HG03108 (cell line): Measurements from ENCODE around the gene AQP9.
"Not testable (repeated sequence)": the region's sequence is repeated elsewhere in the genome, so short reads cannot be mapped to it uniquely, and the experiment has no call there.

ENCODE experiments used
- ATAC-seq: cut with Tn5 transposase; IDR thresholded peaks from one replicate; pipeline ENCODE4 v1.9.1; 2021; ENCODE audit warnings: moderate library complexity; ENCODE audit not compliant: unreplicated experiment

Gene AQP9

GRCh38 chr15:58179206-58179605 lies 41.0 kb downstream of the AQP9 start:
- ATAC-seq, result no peak

DNA sequence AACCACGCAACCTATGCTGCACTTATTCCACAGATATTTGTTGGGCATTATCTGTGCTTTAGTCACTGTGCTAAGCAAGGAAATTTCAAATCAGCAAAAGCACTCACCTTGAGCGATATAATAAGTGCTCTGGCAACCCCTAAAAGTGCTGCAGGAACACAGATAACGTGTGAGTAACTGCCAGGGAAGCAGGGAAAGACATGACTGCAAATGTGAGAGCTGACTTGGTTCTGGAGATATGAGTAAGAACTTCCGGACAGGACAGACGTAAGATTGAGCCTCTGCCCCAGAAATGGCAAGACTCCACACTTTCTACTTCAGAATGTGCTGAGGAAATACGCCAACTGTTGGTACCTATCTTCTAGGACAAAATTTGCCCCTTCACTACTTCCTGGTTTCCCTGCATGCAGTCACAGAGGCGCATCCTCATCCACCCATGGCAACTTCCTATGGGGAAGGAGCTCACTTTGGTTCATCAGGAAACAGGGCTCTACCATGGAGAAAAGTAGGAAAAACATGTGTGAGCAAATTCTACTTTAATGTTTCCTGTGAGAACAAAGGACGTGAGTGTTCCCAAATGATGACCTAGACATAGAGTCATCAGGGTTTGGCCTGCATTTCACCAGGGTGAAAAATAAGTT lies 41.7 kb downstream of the AQP9 start:
- ATAC-seq, result no peak

GRCh38 chr15:58182460-58183163 lies 44.4 kb downstream of the AQP9 start:
- ATAC-seq, result no peak

DNA sequence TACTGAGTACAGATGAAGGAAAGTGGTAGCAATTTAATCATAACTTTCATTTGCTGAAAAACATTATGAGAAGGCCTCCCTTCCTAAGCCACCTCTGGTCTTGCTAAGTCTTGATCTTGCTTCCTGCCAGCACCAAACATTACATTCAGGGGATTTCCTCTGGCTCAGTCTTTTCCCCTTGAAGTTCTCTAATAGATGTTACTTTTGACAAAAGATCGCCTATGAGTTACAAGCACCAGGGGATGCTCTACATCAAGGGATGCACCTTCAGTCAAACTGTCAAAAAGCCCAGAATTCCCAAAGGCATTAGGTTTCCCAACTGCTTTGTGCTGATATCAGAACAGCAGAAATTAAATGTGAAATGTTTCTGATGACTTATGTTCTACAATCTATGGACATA lies 47.3 kb downstream of the AQP9 start:
- no peak for ATAC-seq

DNA sequence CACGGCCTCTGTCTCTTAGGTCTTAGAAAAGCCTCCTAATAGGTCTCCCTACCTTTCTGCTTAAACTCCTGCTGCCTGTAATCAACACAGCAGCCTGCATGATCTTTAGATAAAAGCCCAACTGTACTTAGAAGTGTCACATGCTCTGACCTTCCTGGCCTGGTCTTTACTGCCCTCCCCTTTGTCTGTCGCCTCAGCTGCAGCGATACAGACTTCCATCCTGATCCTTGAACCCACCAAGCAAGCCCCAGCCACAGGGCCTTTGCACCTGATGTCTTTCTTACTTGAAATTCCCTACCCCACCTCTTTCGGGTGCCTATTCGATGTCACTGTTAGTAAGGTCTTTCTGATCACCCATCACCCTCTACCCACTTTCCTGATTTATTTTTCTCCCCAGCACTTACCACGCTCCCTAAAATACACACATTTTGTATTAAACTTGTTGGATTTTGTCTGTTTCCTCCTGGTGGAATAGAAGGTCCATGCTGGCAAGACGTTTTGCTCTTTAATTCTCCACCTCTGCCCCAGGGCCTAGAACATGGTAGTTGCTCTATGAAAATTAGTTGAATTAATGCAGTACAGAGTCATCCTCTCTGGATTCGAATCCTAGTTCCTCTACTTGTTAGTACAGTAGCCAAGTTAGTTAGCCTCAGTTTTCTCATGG lies 51.1 kb downstream of the AQP9 start:
- ATAC-seq, result no peak

DNA sequence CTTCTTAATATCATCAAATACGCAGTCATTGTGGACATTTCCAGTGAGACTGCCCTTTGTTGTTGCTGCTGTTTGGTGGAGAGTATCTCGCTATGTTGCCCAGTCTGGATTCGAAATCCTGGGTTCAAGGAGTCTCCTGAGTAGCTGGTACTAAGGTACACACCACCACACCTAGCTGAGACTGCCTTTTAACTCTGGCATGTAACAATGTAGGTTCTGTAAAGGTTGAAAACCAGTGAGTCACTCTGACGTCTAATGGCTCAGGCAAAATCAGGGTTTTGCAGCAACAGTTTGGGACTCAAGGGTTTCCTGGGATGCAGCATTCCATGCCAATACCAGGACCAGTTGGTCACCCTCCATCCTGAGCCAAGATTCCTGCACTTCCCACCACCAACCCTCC lies 52.2 kb downstream of the AQP9 start:
- no peak for ATAC-seq

DNA sequence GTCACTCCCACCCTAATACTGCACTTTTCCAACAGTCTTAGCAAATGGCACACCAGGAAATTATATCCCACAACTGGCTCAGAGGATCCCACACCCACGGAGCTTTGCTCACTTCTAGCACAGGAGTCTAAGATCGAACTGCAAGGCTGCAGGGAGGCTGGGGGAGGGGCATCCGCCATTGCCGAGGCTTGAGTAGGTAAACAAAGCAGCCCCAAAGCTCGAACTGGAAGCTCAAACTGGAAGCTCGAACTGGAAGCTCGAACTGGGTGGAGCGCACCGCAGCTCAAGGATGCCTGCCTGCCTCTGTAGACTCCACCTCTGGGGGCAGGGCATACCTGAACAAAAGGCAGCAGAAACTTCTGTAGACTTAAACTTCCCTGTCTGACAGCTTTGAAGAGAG lies 55.5 kb downstream of the AQP9 start:
- not testable (repeated sequence) for ATAC-seq

GRCh38 chr15:58200739-58201138 lies 62.6 kb downstream of the AQP9 start:
- ATAC-seq, result no peak

DNA sequence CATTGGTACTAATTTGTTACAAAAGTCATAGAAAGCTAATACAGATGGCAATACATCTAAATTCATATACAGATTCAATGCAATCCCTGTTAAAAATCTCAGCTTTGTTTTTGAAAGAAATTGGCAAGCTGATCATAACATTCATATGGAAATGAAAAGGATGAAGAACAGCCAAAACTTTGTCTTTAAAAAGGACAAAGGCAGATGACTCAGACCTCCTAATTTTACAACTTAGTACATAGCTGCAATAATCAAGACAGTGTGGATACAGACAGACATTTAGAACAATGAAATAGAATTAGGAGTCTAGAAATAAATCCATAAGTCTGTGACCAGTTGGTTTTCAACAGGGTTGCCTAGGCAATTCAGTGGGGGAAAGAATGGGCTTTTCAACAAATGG lies 63.3 kb downstream of the AQP9 start:
- no peak for ATAC-seq

GRCh38 chr15:58203537-58203936 lies 65.4 kb downstream of the AQP9 start:
- no peak for ATAC-seq

GRCh38 chr15:58206151-58206550 lies 68.0 kb downstream of the AQP9 start:
- ATAC-seq, result no peak

DNA sequence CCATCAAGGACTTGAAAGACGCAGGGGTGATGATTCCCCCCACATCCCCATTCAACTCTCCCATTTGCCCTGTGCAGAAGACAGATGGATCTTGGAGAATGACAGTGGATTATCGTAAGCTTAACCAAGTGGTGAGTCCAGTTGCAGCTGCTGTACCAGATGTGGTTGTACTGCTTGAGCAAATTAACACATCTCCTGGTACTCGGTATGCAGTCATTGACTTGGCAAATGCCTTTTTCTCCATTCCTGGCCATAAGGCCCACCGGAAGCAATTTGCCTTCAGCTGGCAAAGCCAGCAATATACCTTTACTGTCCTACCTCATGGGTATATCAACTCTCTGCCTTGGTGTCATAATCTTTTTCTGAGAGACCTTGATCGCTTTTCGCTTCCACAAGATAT lies 70.0 kb downstream of the AQP9 start:
- not testable (repeated sequence) for ATAC-seq

DNA sequence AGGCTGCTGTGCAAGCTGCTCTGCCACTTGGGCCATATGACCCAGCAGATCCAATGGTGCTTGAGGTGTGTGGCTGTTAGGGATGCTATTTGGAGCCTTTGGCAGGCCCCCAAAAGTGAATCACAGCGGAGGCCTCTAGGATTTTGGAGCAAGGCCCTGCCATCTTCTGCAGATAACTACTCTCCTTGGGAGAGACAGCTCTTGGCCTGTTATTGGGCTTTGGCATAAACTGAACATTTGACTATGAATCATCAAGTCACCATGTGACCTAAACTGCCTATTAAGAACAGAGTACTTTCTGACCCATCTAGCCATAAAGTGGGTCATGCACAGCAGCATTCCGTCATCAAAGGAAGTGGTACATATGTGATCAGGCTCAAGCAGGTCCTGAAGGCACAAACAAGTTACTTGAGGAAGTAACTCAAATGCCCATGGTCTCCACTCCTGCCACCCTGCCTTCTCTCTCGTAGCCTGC lies 70.9 kb downstream of the AQP9 start:
- not testable (repeated sequence) for ATAC-seq

GRCh38 chr15:58210031-58210430 lies 71.8 kb downstream of the AQP9 start:
- not testable (repeated sequence) for ATAC-seq

GRCh38 chr15:58212909-58213526 lies 74.8 kb downstream of the AQP9 start:
- ATAC-seq, result no peak

- ATAC-seq, result no peak
Measured at GRCh38 chr15:58213587-58214338, 75.6 kb downstream of the AQP9 start.

DNA sequence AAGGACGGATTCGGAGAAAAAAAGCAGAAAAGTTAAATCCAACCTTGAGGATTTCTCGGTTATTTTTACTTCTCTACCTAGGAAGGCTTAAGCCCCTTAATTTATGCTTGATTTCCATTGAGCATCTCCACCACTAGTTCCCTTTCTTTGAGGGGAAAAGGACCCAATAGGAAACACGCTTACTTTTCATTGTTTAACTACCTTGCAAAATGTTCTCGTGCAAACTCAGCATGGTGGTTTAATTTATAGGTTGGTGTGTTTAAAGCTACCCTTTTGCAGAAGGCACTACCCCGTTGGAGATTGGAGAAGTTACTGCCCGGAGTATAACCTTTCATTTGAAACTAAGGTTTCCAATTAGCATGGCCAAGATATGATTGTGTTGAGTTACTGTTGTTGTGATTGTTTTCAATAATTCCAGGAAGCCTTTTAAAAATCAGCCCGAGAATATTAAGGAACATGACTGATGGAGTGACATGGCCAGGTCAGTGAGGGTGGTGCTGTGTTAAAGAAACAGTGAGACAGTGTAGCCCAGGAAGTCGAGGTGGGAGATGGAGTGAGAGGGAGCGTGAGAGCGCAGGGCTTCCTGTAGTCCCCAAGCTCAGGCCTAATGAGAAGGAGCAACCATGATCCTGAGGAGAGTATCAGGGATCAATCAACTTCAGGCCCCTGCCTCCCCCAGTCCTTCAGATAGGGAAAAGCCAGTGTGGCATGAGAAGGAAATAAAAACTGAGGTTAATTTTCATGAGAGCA lies 76.6 kb downstream of the AQP9 start:
- no peak for ATAC-seq

- ATAC-seq, result no peak
Measured at GRCh38 chr15:58217460-58217859, 79.3 kb downstream of the AQP9 start.

GRCh38 chr15:58221591-58222241 lies 83.5 kb downstream of the AQP9 start:
- no peak for ATAC-seq

DNA sequence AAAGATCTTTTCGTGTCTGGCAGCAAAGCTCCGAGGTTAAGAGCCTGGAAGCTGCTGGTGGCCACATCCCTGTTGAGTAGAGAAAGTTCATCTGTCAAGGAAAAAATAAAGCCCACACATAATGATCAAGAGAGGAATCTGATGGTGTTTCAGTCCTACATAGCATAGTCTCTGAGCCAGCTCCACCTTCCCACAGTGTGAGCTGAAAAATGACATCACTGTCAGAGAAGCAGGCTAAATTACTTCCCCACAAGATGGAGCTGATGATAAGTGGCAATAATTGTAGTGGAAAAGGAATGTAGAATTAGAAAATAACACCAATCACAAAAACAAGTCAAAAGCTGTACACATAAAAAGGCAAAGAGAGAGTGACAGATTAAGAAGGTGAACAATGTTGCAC lies 84.5 kb downstream of the AQP9 start:
- no peak for ATAC-seq
